GM21381 (cell line): Measurements from ENCODE around the gene LRRC28.

ENCODE experiments used
- ATAC-seq: cut with Tn5 transposase; IDR thresholded peaks from one replicate; pipeline ENCODE4 v1.9.1; 2021; ENCODE audit warnings: mild to moderate bottlenecking, moderate library complexity; ENCODE audit not compliant: unreplicated experiment

LRRC28 gene

DNA sequence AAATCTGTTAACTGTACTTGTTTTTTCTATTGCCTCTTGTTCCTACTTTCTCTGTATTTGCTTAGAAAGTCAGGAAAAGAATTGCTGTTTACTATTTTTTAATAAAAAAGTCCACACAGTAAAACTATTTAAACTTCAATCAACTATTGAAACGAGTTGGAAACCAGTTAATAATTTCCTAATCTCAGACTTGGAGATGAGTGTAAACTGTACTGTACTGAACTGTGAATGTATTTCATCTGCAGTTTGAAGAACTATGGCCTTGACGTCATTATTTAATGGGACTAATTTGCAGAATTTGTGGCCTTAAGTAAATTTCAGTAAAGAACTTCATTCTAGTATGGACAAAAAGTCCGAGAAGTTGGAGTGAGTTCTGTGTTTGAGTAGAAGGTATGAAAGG, 89.1 kb downstream of the LRRC28 start:
- no peak for ATAC-seq

DNA sequence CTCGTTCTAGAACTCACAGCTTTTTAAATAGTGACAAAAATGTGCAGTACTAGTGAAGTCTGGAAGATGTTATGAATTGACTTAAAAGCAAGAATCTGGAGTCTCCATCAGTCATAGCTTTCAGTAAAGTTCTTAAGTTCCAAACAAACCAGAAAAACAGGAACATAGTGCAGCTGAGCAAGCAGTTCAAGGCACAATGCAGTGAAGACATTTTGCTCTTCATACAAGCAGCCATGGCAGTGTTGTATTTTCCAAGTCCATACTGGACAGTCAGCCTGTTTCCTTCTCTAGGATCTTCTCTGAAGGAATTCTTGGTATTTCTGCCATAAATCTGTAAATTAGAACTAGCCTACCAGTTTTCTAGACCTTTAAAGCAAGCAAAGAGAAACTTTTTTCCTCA, 90.5 kb downstream of the LRRC28 start:
- no peak for ATAC-seq

- no peak for ATAC-seq
Measured at GRCh38 chr15:99343208-99343607, 91.9 kb downstream of the LRRC28 start.

- no peak for ATAC-seq
Measured at GRCh38 chr15:99343881-99344551, 92.7 kb downstream of the LRRC28 start.

- ATAC-seq: no peak
Measured at GRCh38 chr15:99344639-99345038, 93.4 kb downstream of the LRRC28 start.

DNA sequence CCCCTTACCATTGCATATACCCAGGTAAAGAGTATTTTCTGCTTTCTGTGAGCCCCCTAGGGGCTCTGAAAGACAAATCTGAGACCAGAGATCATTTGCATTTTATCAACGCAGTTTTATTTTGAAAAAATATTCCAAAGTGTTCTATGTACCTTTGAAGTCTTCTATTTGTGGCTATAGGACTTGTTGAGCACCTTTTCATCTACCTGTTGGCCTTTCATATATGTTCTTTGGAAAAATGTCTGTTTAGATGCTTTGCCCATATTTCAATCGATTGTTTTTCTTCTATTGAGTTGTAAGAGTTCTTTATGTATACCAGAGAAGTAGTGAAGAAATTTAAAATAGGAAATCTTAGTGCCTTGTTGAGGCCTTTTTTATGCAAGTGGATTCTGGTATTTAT, 94.0 kb downstream of the LRRC28 start:
- no peak for ATAC-seq

DNA sequence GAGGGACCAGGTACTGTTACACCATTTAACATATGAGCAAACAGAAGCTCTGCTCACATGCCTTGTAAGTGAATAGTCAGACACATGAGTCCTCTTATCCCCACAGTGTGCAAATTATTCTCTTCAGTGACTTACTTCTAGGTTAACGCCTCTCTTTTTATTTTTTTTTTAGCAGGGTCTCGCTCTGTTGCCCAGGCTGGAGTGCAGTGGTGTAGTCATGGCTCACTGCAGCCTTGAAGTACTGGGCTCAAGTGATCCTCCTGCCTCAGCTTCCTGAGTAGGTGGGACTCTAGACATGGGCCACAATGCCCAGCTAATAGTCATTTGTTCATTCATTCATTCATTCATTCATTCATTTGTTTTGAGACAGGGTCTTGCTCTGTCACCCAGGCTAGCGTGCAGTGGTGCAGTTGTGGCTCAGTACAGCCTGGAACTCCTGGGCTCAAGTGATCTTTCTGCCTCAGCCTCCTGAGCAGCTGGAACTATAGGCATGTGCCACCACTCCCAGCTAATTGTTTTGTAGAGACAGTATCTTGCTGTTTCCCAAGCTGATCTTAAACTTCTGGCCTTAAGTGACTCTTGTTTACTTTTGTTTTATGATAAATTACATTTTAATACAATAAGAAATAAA, 94.7 kb downstream of the LRRC28 start:
- no peak for ATAC-seq

GRCh38 chr15:99347574-99347973, 96.3 kb downstream of the LRRC28 start:
- no peak for ATAC-seq

GRCh38 chr15:99348412-99348811, 97.1 kb downstream of the LRRC28 start:
- ATAC-seq: no peak

DNA sequence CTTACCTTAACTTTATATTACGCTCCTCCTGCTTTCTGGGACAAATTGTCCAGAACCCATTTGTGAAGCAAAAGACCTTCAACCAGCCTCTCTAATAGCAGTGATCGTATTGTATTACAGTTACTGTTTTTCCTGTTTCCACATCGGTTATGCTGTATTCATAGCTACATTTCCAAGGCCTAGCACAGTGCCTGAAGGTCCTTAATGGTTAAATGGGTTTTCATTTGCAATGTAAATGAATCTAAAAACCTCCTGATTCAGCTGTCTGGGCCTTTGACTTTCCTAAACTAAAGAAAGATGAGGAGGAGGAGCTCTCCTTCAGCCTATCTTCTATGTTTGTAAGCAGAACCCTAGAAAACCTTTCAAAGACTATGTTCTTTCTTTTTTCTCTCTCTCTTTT, 99.1 kb downstream of the LRRC28 start:
- ATAC-seq: no peak

- no peak for ATAC-seq
Measured at GRCh38 chr15:99359769-99360168, 108.5 kb downstream of the LRRC28 start.

GRCh38 chr15:99361545-99362185, 110.4 kb downstream of the LRRC28 start:
- ATAC-seq: no peak

DNA sequence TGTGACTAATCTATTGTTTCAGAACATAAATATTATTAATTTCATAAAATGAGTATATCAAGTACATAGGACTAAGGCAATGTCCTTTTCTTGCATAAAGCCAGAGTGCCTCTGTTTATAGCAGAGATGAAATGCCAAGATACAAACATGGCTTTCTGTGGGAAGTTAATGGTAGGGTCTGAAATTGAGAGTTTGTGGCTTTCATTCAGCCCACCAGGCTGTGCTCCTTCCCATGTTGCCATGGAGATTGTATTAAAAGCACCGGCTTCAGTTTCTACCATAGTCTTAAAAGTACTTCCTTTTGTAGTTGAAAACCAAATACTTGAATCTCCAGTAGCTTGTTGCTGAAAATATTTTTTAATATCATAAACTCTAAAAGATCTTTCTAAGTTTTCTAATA, 114.0 kb downstream of the LRRC28 start:
- peak; percentile 88 for ATAC-seq

DNA sequence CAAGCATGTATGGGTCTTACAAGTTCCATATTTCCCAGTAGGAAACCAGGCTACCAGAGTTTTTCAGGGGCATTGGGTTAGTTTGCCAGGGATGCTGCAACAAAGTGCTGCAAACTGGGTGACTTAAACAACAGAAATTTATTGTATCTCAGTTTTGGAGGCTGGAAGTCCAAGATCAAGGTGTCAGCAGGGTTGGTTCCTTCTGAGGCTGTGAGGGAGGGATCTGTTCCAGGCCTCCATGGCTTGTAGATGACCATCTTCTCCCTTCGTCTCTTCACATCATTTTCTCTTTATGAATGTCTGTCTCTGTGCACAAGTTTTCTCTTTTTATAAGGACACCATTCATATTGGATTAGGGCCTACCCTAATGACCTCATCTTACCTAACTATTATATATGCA, 114.7 kb downstream of the LRRC28 start:
- no peak for ATAC-seq

GRCh38 chr15:99368743-99369142, 117.5 kb downstream of the LRRC28 start:
- ATAC-seq: no peak

DNA sequence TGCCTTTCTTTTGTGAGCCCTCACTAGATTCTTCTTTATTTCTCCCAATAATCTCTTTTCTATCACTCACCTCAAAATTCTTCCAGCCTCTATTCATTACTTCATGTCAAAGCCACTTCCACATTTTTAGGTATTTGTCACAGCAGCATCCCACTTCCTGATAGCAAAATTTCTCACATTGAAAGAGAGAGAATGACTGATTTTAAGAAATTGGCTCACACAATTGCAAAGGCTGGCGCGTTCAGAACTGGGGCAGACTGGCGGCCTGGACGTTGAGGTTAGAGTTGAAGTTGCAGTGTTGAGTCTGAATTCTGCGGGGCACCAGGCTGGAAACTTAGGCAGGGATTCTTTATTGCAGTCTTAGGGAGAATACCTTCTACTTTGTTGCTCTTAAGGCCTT, 117.9 kb downstream of the LRRC28 start:
- no peak for ATAC-seq

GRCh38 chr15:99371180-99372103, 120.2 kb downstream of the LRRC28 start:
- ATAC-seq: peak; percentile 84

DNA sequence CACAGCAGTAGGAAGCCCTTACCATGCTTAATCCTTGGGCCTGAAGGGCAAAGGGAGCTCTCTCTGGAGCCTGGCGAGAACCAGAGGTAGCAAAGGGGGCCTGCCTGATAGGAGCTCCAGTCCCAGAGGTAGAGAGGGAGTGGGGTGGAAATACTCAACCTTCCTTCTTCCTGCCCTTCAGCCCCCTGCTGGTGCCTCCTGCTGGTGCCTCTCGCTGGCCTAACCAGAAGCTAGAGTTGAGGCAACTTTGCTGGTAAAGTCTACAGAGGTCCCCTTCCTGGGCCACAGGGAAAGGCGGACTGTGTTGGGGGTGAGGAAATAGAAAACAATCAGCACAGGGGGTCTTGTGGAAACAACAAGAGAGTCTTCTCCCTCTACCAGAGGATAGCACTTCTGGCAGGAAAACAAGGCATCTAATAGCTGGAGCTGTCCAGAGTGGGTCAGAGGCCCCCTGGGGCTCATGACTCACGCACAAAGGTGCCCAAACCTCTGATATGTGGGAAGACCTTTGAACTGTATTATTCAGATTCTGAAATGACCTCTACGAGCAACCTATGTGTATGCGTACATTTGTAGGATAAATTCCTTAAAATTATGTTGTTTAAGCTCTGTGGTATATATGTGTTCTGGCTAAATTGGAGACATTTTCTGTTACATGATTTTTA, 133.9 kb downstream of the LRRC28 start:
- no peak for ATAC-seq

- no peak for ATAC-seq
Measured at GRCh38 chr15:99385865-99386264, 134.6 kb downstream of the LRRC28 start.

GRCh38 chr15:99386391-99386790, 135.1 kb downstream of the LRRC28 start:
- ATAC-seq: no peak
